HepG2 (cell line): ENCODE measurements around the gene RDM1. TPM values are rescaled to one million over a fixed set of nuclear protein-coding genes. Genes with fewer than 3 reads are reported as not detected.

ENCODE experiments used
- ARID5B ChIP-seq: IDR thresholded peaks from 2 replicates; pipeline ENCODE4 v1.4.0; 2020; ENCODE audit warnings: mild to moderate bottlenecking, missing genetic modification reagents
- FOXK2 ChIP-seq: fragments of 450-650 bp; IDR thresholded peaks from 2 replicates; pipeline ENCODE4 v1.6.1; 2016
- PBX2 ChIP-seq: IDR thresholded peaks from 2 replicates; pipeline ENCODE4 v1.6.1; 2016; ENCODE audit warnings: control low read depth
- SAFB2 ChIP-seq: sonication (generic); formaldehyde crosslinking; IDR thresholded peaks from 2 replicates; pipeline ENCODE4 v1.5.1; 2020; ENCODE audit warnings: missing genetic modification reagents, low read depth, mild to moderate bottlenecking, borderline replicate concordance
- SIN3A ChIP-seq: IDR thresholded peaks from 2 replicates; pipeline ENCODE4 v1.6.1; 2011; ENCODE audit warnings: low read depth, mild to moderate bottlenecking, control low read depth, low read length, borderline replicate concordance
- SMARCC2 ChIP-seq: fragments of 450-650 bp; IDR thresholded peaks from 2 replicates; pipeline ENCODE4 v1.6.1; 2017; ENCODE audit warnings: antibody characterized with exemption, mild to moderate bottlenecking
- TOPORS ChIP-seq: sonication (generic); formaldehyde crosslinking; IDR thresholded peaks from 2 replicates; pipeline ENCODE4 v1.8.0; 2023; ENCODE audit warnings: mild to moderate bottlenecking, missing genetic modification reagents
- ZFP36L1 ChIP-seq: sonication (generic); formaldehyde crosslinking; IDR thresholded peaks from 2 replicates; pipeline ENCODE4 v1.8.0; 2022; ENCODE audit warnings: mild to moderate bottlenecking, missing genetic modification reagents, moderate library complexity
- ZKSCAN8 ChIP-seq: IDR thresholded peaks from 2 replicates; pipeline ENCODE4 v1.6.1; 2016; ENCODE audit warnings: borderline replicate concordance, missing genetic modification reagents, missing compliant biosample characterization
- ZNF180 ChIP-seq: sonication (generic); formaldehyde crosslinking; IDR thresholded peaks from 2 replicates; pipeline ENCODE4 v1.4.0; 2020; ENCODE audit warnings: low read depth, missing genetic modification reagents, borderline replicate concordance
- ZNF343 ChIP-seq: sonication (generic); formaldehyde crosslinking; IDR thresholded peaks from 2 replicates; pipeline ENCODE4 v1.4.0; 2020; ENCODE audit warnings: mild to moderate bottlenecking, missing genetic modification reagents
- ZNF589 ChIP-seq: sonication (generic); formaldehyde crosslinking; conservative IDR thresholded peaks from 2 replicates; pipeline ENCODE4 v1.8.0; 2022; ENCODE audit warnings: mild to moderate bottlenecking, moderate library complexity, missing genetic modification reagents
- ZNF749 ChIP-seq: sonication (generic); formaldehyde crosslinking; IDR thresholded peaks from 2 replicates; pipeline ENCODE4 v1.8.0; 2022; ENCODE audit warnings: mild to moderate bottlenecking, missing genetic modification reagents, moderate library complexity, borderline replicate concordance
- polyA plus RNA-seq, 8 experiments: library from polyadenylated mRNA; depleted of rRNA in 3 of 8; stranded (reverse) in 7 of 8; unstranded in 1 of 8; fragments of >200 nt; fragmentation: Illumina TruSeq in 4 of 8; extraction: Trizol in 4 of 8; gene quantifications; 2 replicates each; pipeline versions ENCODE4 v1.2.1 to v1.2.3, GENCODE V29; 2011 to 2016; ENCODE audit warnings: low read depth in 4 of 8, missing spikeins in 1 of 8, mixed read lengths in 1 of 8; ENCODE audit not compliant: insufficient read depth in 1 of 8
- total RNA-seq, 5 experiments: library from RNA; depleted of rRNA; stranded (reverse); fragments of >200 nt; fragmentation: Illumina TruSeq; extraction: Trizol; gene quantifications; 2 replicates each; pipeline ENCODE4 v1.2.3, GENCODE V29; 2016; ENCODE audit warnings: low read depth in 1 of 5
- TF ChIP-seq, protein P1 (sequence below): sonication (generic); formaldehyde crosslinking; IDR thresholded peaks from 2 replicates; pipeline ENCODE4 v1.5.1; 2020; ENCODE audit warnings: mild to moderate bottlenecking, missing genetic modification reagents
- TF ChIP-seq, protein P2 (sequence below): sonication (generic); formaldehyde crosslinking; IDR thresholded peaks from 2 replicates; pipeline ENCODE4 v1.5.0; 2020; ENCODE audit warnings: missing genetic modification reagents
- TF ChIP-seq, protein P3 (sequence below): conservative IDR thresholded peaks from 2 replicates; pipeline ENCODE4 v1.6.1; 2018; ENCODE audit warnings: missing genetic modification reagents

RDM1 gene
- total and polyA plus RNA-seq, 2 of the 13 experiments (the other 11 are each of a cell fraction or from before 2014, with no cell fraction given), result 0.28 to 0.40 TPM

DNA sequence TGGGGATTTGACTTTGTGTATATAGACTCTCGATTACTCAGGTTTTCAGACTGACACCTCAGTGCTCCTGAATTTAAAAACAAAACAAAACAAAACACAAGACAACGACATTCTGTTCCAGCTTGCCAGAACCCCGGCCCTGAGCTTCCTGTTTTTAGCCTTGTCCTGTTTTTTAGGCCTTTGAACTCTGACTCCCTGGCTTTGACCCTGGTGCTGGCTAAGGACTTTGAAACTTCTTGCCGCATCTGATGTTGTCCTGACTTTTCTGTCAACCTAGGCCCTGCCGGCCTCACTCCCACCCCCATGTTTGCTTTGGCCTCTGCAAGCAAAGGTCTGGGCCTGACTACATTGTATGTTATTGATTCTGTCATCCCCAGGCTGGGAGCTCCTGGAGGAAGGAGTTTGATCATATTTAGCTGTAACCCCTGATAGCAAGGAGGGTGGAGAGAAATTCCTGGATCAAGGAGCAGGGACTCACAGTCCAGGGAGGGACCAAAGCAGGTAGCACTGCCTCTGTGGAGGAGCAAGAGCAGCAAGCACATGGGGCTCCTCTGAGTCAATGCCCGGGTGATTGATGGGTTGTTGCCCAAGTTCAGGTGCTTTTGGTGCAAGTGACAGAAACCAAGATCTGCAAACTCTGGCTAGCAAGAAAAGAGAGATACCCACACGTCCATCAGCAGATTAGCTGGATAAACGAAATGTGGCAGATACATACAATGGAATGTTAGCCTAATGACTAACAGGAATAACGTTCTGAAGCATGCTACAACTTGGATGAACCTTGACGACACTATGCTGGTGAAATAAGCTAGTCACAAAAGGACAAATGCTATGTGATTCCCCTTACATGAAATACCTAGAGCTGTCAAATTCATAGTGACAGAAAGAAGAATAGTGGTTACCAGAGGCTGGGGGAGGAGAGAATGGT is 43.0 kb upstream of the RDM1 start (continued):
- TF ChIP-seq ARID5B (CRISPR knock-in tag) (peak; percentile 98), SAFB2 (CRISPR knock-in tag) (peak; percentile 47; the same call in 1 of the 2 replicates), TOPORS (CRISPR knock-in tag) (0 out of 2 replicates have a peak, but pooled peaks have one; percentile 63), ZNF589 (CRISPR knock-in tag) (no peak; the same call in 1 of the 2 replicates), SMARCC2 (no peak; the same call in 1 of the 2 replicates), SIN3A (peak; percentile 75; the same call in 1 of the 2 replicates), ZNF749 (CRISPR knock-in tag) (no peak), FOXK2 (peak; percentile 85), ZKSCAN8 (CRISPR knock-in tag) (peak; percentile 75; the same call in 1 of the 2 replicates), ZFP36L1 (CRISPR knock-in tag) (peak; percentile 8; the same call in 1 of the 2 replicates), PBX2 (CRISPR knock-in tag) (peak; percentile 69), ZNF343 (CRISPR knock-in tag) (no peak), ZNF180 (CRISPR knock-in tag) (no peak)
- TF ChIP-seq, protein P1, sequence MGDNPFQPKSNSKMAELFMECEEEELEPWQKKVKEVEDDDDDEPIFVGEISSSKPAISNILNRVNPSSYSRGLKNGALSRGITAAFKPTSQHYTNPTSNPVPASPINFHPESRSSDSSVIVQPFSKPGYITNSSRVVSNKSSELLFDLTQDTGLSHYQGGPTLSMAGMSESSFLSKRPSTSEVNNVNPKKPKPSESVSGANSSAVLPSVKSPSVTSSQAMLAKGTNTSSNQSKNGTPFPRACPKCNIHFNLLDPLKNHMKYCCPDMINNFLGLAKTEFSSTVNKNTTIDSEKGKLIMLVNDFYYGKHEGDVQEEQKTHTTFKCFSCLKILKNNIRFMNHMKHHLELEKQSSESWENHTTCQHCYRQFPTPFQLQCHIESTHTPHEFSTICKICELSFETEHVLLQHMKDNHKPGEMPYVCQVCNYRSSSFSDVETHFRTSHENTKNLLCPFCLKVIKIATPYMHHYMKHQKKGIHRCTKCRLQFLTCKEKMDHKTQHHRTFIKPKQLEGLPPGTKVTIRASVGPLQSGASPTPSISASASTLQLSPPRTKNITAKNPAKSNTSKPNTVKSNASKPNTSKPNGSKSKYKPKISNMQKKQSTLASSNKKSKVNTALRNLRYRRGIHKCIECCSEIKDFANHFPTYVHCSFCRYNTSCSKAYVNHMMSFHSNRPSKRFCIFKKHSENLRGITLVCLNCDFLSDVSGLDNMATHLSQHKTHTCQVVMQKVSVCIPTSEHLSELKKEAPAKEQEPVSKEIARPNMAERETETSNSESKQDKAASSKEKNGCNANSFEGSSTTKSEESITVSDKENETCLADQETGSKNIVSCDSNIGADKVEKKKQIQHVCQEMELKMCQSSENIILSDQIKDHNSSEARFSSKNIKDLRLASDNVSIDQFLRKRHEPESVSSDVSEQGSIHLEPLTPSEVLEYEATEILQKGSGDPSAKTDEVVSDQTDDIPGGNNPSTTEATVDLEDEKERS (CRISPR knock-in tag), result no peak; the same call in 1 of the 2 replicates
- TF ChIP-seq, protein P2, sequence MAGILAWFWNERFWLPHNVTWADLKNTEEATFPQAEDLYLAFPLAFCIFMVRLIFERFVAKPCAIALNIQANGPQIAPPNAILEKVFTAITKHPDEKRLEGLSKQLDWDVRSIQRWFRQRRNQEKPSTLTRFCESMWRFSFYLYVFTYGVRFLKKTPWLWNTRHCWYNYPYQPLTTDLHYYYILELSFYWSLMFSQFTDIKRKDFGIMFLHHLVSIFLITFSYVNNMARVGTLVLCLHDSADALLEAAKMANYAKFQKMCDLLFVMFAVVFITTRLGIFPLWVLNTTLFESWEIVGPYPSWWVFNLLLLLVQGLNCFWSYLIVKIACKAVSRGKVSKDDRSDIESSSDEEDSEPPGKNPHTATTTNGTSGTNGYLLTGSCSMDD, result no peak
- TF ChIP-seq, protein P3, sequence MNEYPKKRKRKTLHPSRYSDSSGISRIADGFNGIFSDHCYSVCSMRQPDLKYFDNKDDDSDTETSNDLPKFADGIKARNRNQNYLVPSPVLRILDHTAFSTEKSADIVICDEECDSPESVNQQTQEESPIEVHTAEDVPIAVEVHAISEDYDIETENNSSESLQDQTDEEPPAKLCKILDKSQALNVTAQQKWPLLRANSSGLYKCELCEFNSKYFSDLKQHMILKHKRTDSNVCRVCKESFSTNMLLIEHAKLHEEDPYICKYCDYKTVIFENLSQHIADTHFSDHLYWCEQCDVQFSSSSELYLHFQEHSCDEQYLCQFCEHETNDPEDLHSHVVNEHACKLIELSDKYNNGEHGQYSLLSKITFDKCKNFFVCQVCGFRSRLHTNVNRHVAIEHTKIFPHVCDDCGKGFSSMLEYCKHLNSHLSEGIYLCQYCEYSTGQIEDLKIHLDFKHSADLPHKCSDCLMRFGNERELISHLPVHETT (CRISPR knock-in tag), result 0 out of 2 replicates have a peak, but pooled peaks have one; percentile 82
